Measurements from ENCODE around the gene AK2.

DNA sequence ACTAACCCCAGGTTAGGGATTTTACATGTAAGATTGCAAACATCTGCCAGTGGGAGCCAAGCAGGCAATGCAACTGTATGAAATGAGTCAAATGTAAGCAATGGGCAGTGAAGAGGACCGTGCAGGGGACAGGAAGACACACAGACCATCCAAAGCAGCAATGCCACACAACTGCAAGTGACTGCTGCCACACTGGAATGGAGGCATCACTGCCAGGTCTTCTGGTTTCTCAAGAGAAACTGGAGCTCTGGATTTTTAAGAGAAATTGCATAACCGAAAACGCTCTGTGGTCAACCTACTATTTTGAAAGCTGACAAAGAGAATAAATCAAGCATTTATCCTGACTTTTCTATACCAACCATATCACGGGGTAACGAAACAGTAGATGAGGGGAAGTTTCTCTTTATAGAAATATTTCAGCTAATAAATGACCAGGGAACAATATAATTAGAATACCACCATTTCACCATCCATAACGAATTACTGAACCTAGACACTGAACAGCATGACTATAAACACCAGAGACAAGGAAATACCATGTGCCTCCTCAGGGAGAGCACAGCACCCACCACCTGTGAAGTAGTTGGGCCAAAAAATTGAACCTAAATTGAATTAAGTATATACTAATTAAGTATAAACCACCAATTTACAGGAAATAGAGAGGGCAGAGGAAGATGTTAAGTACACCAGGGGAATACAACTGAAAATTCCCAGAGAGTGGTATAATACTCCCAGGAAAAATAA is 4.4 kb downstream of the AK2 start:
- TF ChIP-seq, protein P1, sequence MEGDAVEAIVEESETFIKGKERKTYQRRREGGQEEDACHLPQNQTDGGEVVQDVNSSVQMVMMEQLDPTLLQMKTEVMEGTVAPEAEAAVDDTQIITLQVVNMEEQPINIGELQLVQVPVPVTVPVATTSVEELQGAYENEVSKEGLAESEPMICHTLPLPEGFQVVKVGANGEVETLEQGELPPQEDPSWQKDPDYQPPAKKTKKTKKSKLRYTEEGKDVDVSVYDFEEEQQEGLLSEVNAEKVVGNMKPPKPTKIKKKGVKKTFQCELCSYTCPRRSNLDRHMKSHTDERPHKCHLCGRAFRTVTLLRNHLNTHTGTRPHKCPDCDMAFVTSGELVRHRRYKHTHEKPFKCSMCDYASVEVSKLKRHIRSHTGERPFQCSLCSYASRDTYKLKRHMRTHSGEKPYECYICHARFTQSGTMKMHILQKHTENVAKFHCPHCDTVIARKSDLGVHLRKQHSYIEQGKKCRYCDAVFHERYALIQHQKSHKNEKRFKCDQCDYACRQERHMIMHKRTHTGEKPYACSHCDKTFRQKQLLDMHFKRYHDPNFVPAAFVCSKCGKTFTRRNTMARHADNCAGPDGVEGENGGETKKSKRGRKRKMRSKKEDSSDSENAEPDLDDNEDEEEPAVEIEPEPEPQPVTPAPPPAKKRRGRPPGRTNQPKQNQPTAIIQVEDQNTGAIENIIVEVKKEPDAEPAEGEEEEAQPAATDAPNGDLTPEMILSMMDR (IDR thresholded peaks at IDR 0.05), result no peak
- TF ChIP-seq POLR2AphosphoS5 (IDR thresholded peaks at IDR 0.05), result no peak
